AG08395 (cell line): ENCODE results near the gene GRAP2.
"Not testable (repeated sequence)": the region's sequence is repeated elsewhere in the genome, so short reads cannot be mapped to it uniquely, and the experiment has no call there.

Experiments used
- DNase-seq: peaks from one replicate; pipeline ENCODE4 v3.0.0; 2012; ENCODE audit warnings: mixed read lengths, low spot score

GRAP2 gene

GRCh38 chr22:39967103-39967829, 66.4 kb downstream of the GRAP2 start:
- DNase-seq = no peak

GRCh38 chr22:39967996-39968972, 67.4 kb downstream of the GRAP2 start:
- no peak for DNase-seq

DNA sequence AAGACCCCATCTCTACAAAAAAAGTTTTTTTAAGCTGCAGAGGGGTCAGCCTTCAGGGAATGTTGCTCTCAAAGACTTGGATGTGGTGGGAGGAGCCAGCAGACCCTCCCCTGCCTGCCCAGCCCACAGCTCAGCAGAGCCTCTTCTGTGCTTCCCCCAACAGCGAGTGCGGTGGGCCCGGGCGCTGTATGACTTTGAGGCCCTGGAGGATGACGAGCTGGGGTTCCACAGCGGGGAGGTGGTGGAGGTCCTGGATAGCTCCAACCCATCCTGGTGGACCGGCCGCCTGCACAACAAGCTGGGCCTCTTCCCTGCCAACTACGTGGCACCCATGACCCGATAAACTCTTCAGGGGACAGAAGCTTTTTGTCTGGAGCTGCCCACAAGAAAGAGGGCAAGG, 69.9 kb downstream of the GRAP2 start:
- DNase-seq = no peak

- DNase-seq = no peak
Observed at GRCh38 chr22:39972641-39973040, 71.8 kb downstream of the GRAP2 start.

DNA sequence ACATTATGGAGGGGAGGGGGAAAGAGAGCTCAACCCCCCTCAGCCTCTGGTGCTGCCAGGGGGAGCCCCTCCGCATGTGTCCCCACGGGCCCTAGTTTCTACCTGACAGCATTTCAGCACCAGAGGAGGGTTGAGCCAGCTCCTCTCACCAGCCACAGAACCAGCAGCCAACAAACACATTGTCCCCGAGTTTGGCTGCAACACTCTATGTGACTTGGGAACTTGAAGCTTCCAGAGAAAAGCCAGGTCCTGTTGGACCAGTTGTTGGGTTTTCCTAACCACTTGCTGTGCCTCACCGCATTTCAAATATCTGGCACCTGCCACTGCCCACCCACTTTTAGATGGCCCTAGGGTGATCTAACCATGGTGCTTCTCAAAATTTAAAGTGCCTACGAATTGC, 72.8 kb downstream of the GRAP2 start:
- no peak for DNase-seq

- no peak for DNase-seq
Observed at GRCh38 chr22:39974065-39974464, 73.2 kb downstream of the GRAP2 start.

DNA sequence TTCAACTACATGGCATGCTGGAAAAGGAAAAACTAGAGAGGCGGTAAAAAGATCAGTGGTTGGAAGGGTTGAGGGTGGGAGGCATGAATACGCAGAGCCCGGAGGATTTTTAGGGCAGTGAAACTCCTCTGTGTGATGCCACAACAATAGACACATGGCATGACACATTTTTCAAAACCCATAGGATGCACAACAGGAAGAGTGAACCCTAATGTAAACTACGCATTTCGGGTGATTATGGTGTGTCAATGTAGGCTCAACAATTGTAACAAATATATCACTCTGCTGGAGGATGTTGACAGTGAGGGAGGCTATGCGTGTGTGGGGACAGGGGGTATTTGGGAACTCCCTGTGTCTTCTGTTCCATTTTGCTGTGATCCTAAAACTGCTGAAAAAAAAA, 78.2 kb downstream of the GRAP2 start:
- no peak for DNase-seq

DNA sequence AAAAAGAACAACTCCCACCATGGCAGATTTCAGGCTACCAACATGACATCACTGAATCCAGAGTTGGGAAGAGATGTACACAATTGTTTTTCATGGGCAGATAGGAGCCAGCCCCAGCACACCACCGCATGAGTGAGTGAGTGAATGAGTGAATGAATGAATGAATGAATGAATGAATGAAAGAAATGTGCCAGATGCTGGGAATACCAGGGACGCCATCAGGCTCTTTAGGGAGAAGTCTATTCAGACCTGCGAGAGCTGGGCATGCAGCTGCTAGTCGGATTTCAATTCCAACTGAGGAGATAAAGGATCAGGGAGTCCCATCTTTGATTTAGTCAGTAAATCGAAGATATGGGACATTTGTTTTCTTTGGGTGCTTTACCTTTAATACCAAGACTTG, 78.6 kb downstream of the GRAP2 start:
- no peak for DNase-seq

DNA sequence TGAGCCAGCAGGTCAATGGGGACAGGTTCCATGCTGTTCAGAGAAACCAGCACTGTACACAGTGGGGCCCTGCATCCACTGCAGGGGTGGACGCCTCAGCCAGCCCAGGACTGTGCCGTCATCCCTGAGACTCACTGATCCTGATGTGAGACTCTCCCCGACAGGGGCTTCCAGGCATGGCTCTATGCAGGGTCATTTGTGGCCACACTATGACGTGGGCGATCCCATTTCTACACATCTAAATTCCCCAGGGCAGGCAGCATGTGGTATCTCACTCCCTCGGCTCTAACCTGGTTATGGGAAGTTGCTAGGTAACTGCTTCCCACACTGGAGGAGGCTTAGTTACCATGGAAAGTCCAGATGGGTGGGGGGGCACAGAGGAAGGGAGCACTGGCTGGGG, 79.7 kb downstream of the GRAP2 start:
- no peak for DNase-seq

GRCh38 chr22:39983346-39983745, 82.5 kb downstream of the GRAP2 start:
- no peak for DNase-seq

- DNase-seq = no peak
Observed at GRCh38 chr22:39984006-39984405, 83.1 kb downstream of the GRAP2 start.

GRCh38 chr22:39984746-39985145, 83.9 kb downstream of the GRAP2 start:
- DNase-seq = no peak

GRCh38 chr22:39985383-39986035, 84.6 kb downstream of the GRAP2 start:
- no peak for DNase-seq

DNA sequence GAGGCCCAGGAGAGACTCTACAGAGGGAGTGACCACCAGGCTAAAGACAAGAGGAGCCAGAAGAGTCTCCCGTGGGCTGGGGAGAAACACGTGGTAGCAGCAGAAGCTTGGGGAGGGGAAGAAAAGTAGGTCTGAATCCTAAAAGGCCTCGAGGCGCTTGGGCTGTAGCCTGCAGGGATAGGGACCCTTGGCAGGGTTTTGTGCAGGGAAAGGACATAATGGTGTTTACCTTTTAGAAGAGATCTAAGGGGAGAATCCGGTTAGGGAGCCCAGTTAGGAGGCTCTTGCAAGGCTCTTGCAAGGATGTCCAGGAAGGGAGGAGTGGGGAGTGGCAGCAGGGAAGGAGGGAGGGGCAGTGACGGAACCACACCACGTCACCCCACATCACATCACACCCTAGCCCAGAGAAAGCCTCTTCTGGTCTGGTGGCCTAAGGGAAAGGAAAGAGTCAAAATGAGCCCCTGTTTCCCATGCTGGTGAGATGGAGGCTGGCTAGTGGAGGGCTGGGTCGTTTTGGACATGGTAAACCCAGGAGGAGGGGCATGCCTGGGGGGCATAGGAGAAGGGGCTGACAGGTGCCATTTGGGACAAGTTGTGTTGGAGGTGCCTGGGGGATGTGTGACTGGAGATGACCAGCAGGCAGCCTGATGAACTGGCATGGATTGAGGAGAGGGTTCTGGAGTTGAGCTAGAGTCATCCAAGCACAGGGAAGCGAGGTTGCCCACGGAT, 87.7 kb downstream of the GRAP2 start:
- no peak for DNase-seq

- DNase-seq = no peak
Observed at GRCh38 chr22:39989633-39990032, 88.7 kb downstream of the GRAP2 start.

- DNase-seq = no peak
Observed at GRCh38 chr22:39990686-39991085, 89.8 kb downstream of the GRAP2 start.

GRCh38 chr22:39991159-39991860, 90.4 kb downstream of the GRAP2 start:
- no peak for DNase-seq

GRCh38 chr22:39992088-39992826, 91.4 kb downstream of the GRAP2 start:
- no peak for DNase-seq

DNA sequence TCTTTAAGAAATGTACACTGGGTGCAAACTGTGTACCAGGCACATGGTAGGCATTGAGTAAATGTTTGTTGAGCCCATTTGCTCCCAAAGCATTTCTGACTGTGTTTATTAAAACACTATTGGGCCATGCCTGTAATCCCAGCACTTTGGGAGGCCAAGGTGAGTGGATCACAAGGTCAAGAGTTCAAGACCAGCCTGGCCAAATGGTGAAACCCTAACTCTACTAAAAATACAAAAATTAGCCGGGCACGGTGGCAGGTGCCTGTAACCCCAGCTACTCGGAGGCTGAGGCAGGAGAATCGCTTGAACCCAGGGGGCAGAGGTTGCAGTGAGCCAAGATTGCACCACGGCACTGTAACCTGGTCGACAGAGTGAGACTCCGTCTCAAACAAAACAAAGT, 92.0 kb downstream of the GRAP2 start:
- not testable (repeated sequence) for DNase-seq

GRCh38 chr22:39994041-39994565, 93.2 kb downstream of the GRAP2 start:
- no peak for DNase-seq
